ENCODE results near the gene DPYSL4.

DPYSL4 gene

GRCh38 chr10:132146271-132146671 lies 40.5 kb upstream of the DPYSL4 start:
- H3K9ac ChIP-seq (ENCODE audit: insufficient read length, low read depth) = no peak overlapping the region
- H3K4me3 ChIP-seq (ENCODE audit: insufficient read length, low read depth) = no peak overlapping the region
- TF ChIP-seq ZNF274 (IDR thresholded peaks at IDR 0.05; ENCODE audit: low read depth, low read length) = no peak
- no peak for TF ChIP-seq SUZ12 (IDR thresholded peaks at IDR 0.05; ENCODE audit: extremely low read depth, insufficient read depth, insufficient read length)
- TF ChIP-seq YY1 (IDR thresholded peaks at IDR 0.05; ENCODE audit: insufficient read depth, insufficient read length) = no peak
- DNase-seq (ENCODE audit: low read depth, low spot score) = no peak
- peaks cover 4% of the 10 kb centered on the region for H3K4me1 ChIP-seq (ENCODE audit: insufficient read depth, insufficient read length)
- H3K27me3 ChIP-seq (ENCODE audit: insufficient read depth, insufficient read length) = no peaks in the 10 kb centered on the region
- H3K9me3 ChIP-seq (ENCODE audit: insufficient read depth, low read length) = no peaks in the 10 kb centered on the region
- no peaks in the 10 kb centered on the region for H3K36me3 ChIP-seq (ENCODE audit: insufficient read depth, insufficient read length, low read length)

DNA sequence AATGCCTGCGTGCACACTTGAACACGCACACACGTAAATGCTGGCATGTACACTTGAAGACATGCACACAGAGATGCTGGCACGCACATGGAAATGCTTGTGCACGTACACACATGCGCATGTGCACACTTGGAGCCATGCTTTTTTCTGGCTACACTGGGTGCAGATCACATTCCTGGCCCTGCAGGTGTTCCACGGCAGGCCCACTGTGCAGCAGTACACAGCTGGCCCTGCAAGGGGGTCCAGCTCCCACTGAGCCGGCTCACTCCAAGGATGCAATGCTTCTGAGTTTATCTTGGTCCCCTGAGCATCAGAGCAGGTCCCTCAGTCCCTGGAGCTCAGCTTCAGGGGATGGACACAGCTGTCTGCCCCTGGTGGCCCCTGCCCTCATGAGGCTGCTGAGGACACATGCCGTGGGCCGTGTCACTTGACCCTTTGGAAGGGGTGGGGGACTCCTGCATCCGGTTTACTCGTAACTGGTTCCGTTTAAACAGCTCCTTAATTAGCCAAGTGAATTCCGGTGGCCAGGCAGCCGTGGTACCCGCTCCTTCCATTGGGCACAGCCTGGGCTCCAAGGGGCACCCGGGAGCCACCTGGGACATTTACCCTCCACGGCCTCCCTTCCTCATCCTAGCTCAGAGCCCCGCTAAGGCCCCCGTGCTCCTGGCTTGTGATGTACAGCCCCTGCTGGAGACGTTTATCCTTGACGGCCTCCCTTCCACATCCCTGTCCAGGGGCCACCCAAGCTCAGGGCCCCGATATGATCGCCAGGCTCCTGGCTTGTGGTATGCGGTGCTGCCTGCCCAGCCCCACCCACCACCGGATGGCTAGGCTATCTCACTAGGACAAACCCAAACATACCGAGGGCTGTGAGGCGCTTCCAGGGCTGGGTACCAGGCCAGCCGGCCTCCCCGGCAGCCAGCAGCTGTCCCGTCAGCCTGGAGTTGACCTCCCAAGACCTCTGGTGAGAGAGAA lies 39.5 kb upstream of the DPYSL4 start:
- Histone ChIP-seq H3K9ac (ENCODE audit: insufficient read length, low read depth) (no peak overlapping the region), H3K36me3 (ENCODE audit: insufficient read depth, insufficient read length, low read length) (no peaks in the 10 kb centered on the region)
- TF ChIP-seq ZNF274 (IDR thresholded peaks at IDR 0.05; ENCODE audit: low read depth, low read length) = no peak
- no peak for TF ChIP-seq SUZ12 (IDR thresholded peaks at IDR 0.05; ENCODE audit: extremely low read depth, insufficient read depth, insufficient read length)
- TF ChIP-seq YY1 (IDR thresholded peaks at IDR 0.05; ENCODE audit: insufficient read depth, insufficient read length) = no peak

DNA sequence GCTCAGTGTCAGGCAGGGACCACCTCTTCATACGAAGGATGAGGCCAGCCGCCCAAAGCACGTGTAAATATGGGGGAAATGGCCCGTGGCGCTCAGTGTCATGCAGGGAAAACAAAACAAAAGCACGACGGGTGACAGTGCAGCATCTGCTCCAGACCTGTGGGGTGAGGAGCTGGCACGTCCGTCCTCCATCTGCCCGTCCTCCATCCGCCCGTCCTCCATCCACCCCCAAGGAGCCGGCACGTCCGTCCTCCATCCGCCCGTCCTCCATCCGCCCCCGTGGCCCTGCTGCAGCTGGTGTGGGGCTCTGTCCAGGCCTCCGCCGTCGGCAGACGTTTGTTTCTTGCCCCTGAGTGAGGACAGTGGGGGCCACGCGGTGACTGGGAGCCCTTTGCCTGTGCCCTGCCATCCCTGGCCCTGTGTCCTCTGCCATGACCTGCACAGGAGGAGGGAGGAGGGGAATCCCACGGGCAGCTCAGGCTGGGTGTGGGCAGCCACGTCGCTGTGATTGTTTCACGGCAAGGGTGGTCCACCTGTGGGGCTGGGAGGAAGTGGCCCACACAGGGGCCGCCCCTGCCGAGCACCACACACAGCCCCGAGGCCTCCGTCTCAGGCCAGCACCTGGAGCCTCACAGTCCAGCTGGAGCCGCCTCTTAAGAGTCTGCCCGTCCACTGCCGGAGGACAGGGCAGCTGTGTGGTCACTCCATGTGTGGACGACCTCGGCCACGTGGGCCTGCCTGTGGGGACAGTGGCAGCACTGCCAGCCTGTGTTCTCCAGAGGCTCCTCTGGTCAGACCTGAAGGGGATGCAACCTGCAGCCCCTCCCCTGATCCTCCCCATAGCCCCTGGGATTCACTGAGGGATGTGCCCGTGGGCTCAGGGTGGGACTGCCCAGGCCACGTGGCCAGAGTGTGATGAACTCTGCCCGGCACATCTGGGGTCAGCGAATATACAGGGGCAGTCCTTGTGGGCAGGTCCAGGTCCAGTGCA lies 38.2 kb upstream of the DPYSL4 start:
- H3K36me3 ChIP-seq (ENCODE audit: insufficient read depth, insufficient read length, low read length) = no peaks in the 10 kb centered on the region
- H3K9me3 ChIP-seq (ENCODE audit: insufficient read depth, low read length) = no peaks in the 10 kb centered on the region
- no peak overlapping the region for H3K4me3 ChIP-seq (ENCODE audit: insufficient read length, low read depth)
- H3K9ac ChIP-seq (ENCODE audit: insufficient read length, low read depth) = no peak overlapping the region
- H3K27me3 ChIP-seq (ENCODE audit: insufficient read depth, insufficient read length) = no peaks in the 10 kb centered on the region
- peaks cover 2% of the 10 kb centered on the region for H3K4me1 ChIP-seq (ENCODE audit: insufficient read depth, insufficient read length)
- TF ChIP-seq ZNF274 (IDR thresholded peaks at IDR 0.05; ENCODE audit: low read depth, low read length) = no peak
- no peak for TF ChIP-seq SUZ12 (IDR thresholded peaks at IDR 0.05; ENCODE audit: extremely low read depth, insufficient read depth, insufficient read length)
- no peak for TF ChIP-seq YY1 (IDR thresholded peaks at IDR 0.05; ENCODE audit: insufficient read depth, insufficient read length)
- DNase-seq (ENCODE audit: low read depth, low spot score) = no peak

More for the DNA sequence above, 39.5 kb upstream of the DPYSL4 start:
- Histone ChIP-seq H3K9me3 (ENCODE audit: insufficient read depth, low read length) (no peaks in the 10 kb centered on the region), H3K27me3 (ENCODE audit: insufficient read depth, insufficient read length) (no peaks in the 10 kb centered on the region), H3K4me3 (ENCODE audit: insufficient read length, low read depth) (no peak overlapping the region), H3K4me1 (ENCODE audit: insufficient read depth, insufficient read length) (peaks cover 2% of the 10 kb centered on the region)
- no peak for DNase-seq (ENCODE audit: low read depth, low spot score)

DNA sequence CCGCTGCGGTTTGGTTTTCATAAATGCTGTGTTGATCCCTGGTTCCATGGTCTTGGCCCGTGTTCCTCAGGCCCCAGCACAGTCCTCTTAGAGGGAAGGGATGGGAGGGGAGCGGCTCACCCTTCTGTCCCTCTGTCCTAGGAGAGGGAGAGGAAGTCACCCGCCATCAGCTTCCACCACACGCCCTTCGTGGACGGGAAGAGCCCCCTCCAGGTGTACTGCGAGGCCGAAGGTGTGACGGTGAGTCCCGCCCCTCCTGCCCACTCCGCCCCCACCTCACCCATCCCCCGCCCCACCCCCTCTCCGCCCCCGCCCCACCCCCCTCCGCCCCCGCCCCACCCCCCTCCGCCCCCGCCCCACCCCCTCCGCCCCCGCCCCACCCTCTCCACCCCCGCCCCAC lies 37.5 kb upstream of the DPYSL4 start:
- Histone ChIP-seq H3K27me3 (ENCODE audit: insufficient read depth, insufficient read length) (no peaks in the 10 kb centered on the region), H3K9ac (ENCODE audit: insufficient read length, low read depth) (no peak overlapping the region), H3K36me3 (ENCODE audit: insufficient read depth, insufficient read length, low read length) (no peaks in the 10 kb centered on the region), H3K4me1 (ENCODE audit: insufficient read depth, insufficient read length) (peaks cover 2% of the 10 kb centered on the region), H3K4me3 (ENCODE audit: insufficient read length, low read depth) (no peak overlapping the region), H3K9me3 (ENCODE audit: insufficient read depth, low read length) (no peaks in the 10 kb centered on the region)
- DNase-seq (ENCODE audit: low read depth, low spot score) = no peak
- TF ChIP-seq SUZ12 (IDR thresholded peaks at IDR 0.05; ENCODE audit: extremely low read depth, insufficient read depth, insufficient read length) (no peak), ZNF274 (IDR thresholded peaks at IDR 0.05; ENCODE audit: low read depth, low read length) (no peak), YY1 (IDR thresholded peaks at IDR 0.05; ENCODE audit: insufficient read depth, insufficient read length) (no peak)

DNA sequence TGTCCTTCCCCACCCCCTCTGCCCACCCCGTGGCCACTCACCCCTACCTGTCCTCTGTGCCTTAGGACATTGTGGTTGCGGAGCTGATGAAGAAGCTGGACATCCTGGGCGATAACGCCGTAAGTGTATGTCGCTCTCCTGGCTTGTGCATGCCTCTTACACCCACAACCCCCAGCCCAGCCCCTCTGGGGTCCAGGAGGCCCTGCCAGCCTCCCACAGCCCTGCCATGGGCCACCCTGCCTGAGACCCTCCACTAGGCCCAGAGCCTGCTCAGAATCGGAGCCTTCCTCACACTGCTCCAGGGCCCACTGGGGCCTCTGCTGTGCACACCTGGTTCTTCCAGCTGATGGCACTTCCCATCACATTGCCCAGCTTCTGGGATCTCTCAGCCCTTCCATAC lies 36.8 kb upstream of the DPYSL4 start:
- no peak for DNase-seq (ENCODE audit: low read depth, low spot score)
- Histone ChIP-seq H3K9me3 (ENCODE audit: insufficient read depth, low read length) (no peaks in the 10 kb centered on the region), H3K4me3 (ENCODE audit: insufficient read length, low read depth) (no peak overlapping the region), H3K27me3 (ENCODE audit: insufficient read depth, insufficient read length) (no peaks in the 10 kb centered on the region), H3K9ac (ENCODE audit: insufficient read length, low read depth) (no peak overlapping the region), H3K36me3 (ENCODE audit: insufficient read depth, insufficient read length, low read length) (no peaks in the 10 kb centered on the region), H3K4me1 (ENCODE audit: insufficient read depth, insufficient read length) (peaks cover 2% of the 10 kb centered on the region)
- TF ChIP-seq YY1 (IDR thresholded peaks at IDR 0.05; ENCODE audit: insufficient read depth, insufficient read length) (no peak), SUZ12 (IDR thresholded peaks at IDR 0.05; ENCODE audit: extremely low read depth, insufficient read depth, insufficient read length) (no peak), ZNF274 (IDR thresholded peaks at IDR 0.05; ENCODE audit: low read depth, low read length) (no peak)

DNA sequence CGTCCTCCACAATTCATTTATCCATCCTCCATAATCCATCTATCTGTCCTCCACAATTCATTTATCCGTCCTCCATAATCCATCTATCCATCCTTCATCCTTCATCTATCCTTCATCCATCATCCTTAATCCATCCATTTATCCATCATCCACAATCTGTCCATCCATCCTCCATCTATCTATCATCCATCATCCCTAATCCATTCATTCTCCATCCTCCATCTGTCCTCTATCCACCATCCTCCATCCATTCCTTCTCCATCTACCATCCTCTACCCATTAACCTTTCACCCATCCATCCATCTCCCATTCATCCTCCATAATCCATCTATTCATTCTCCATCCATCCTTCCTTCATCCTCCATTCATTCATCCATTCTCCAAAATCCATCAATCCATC lies 36.0 kb upstream of the DPYSL4 start:
- peaks cover under 1% of the 10 kb centered on the region for H3K4me1 ChIP-seq (ENCODE audit: insufficient read depth, insufficient read length)
- TF ChIP-seq ZNF274 (IDR thresholded peaks at IDR 0.05; ENCODE audit: low read depth, low read length) (no peak), SUZ12 (IDR thresholded peaks at IDR 0.05; ENCODE audit: extremely low read depth, insufficient read depth, insufficient read length) (no peak)
- no peak overlapping the region for H3K9ac ChIP-seq (ENCODE audit: insufficient read length, low read depth)
- no peaks in the 10 kb centered on the region for H3K27me3 ChIP-seq (ENCODE audit: insufficient read depth, insufficient read length)
- no peak for DNase-seq (ENCODE audit: low read depth, low spot score)
- H3K36me3 ChIP-seq (ENCODE audit: insufficient read depth, insufficient read length, low read length) = no peaks in the 10 kb centered on the region
- no peak overlapping the region for H3K4me3 ChIP-seq (ENCODE audit: insufficient read length, low read depth)
- no peaks in the 10 kb centered on the region for H3K9me3 ChIP-seq (ENCODE audit: insufficient read depth, low read length)
